Mesothelial cell of epicardium (in vitro differentiated cells): Measurements from ENCODE around the gene LTBP1. TPM values are rescaled to one million over a fixed set of nuclear protein-coding genes. Genes with fewer than 3 reads are reported as not detected.
"Not testable (repeated sequence)": the region's sequence is repeated elsewhere in the genome, so short reads cannot be mapped to it uniquely, and the experiment has no call there.

Experiments used
- DNase-seq, 2 experiments: peaks; one replicate each; pipeline ENCODE4 v3.0.0; 2021; ENCODE audit warnings: low spot score in 2 of 2; ENCODE audit not compliant: unreplicated experiment in 2 of 2
- H3K27ac Mint-ChIP-seq: 2 replicates; pipeline ENCODE4 v1.8.0; 2021; ENCODE audit warnings: mixed read lengths
- H3K27me3 Mint-ChIP-seq: 2 replicates; pipeline ENCODE4 v1.8.0; 2021; ENCODE audit warnings: low read depth, mixed read lengths
- H3K36me3 Mint-ChIP-seq: 2 replicates; pipeline ENCODE4 v1.8.0; 2021; ENCODE audit warnings: mixed read lengths
- H3K4me1 Mint-ChIP-seq: 2 replicates; pipeline ENCODE4 v1.8.0; 2021; ENCODE audit warnings: mixed read lengths
- H3K4me3 Mint-ChIP-seq: 2 replicates; pipeline ENCODE4 v1.8.0; 2021; ENCODE audit warnings: mild to moderate bottlenecking, moderate library complexity, mixed read lengths
- H3K9me3 Mint-ChIP-seq: 2 replicates; pipeline ENCODE4 v1.8.0; 2021; ENCODE audit warnings: mixed read lengths
- CTCF ChIP-seq: fragments of 200-600 bp; sonication (generic); IDR thresholded peaks from one replicate; pipeline ENCODE4 v1.5.0; 2021; ENCODE audit warnings: antibody characterized with exemption; ENCODE audit not compliant: unreplicated experiment
- total RNA-seq: library from RNA; stranded (reverse); gene quantifications from 3 replicates; pipeline ENCODE4 v1.2.1, GENCODE V29; 2021

Gene LTBP1
- total RNA-seq, 1 donor from 2014 or later, result 80.2 TPM

GRCh38 chr2:33168425-33168824 is 221.7 kb downstream of the LTBP1 start:
- no peak for DNase-seq
- Mint-ChIP-seq H3K36me3 (peaks cover 10% of the 10 kb centered on the region), H3K9me3 (peaks cover 6% of the 10 kb centered on the region), H3K27me3 (no peaks in the 10 kb centered on the region), H3K27ac (no peak overlapping the region), H3K4me1 (peaks cover 13% of the 10 kb centered on the region), H3K4me3 (no peak overlapping the region)
- TF ChIP-seq CTCF, result no peak

- Mint-ChIP-seq H3K4me3 (no peak overlapping the region), H3K9me3 (peaks cover 6% of the 10 kb centered on the region), H3K27ac (peak overlapping the region; percentile 18), H3K36me3 (peaks cover 10% of the 10 kb centered on the region), H3K4me1 (peaks cover 13% of the 10 kb centered on the region), H3K27me3 (no peaks in the 10 kb centered on the region)
- no peak for TF ChIP-seq CTCF
- DNase-seq, result no peak
Measured at GRCh38 chr2:33168922-33169321, 222.2 kb downstream of the LTBP1 start.

- H3K9me3 Mint-ChIP-seq, H3K27me3 Mint-ChIP-seq, H3K27ac Mint-ChIP-seq, H3K4me3 Mint-ChIP-seq, H3K36me3 Mint-ChIP-seq, DNase-seq: not testable (repeated sequence)
- peaks cover 11% of the 10 kb centered on the region for H3K4me1 Mint-ChIP-seq
Measured at GRCh38 chr2:33170251-33170650, 223.5 kb downstream of the LTBP1 start.

- H3K4me1 Mint-ChIP-seq, result no peaks in the 10 kb centered on the region
- peaks cover 13% of the 10 kb centered on the region for H3K36me3 Mint-ChIP-seq
- H3K9me3 Mint-ChIP-seq, result peaks cover 6% of the 10 kb centered on the region
- TF ChIP-seq CTCF, result no peak
- H3K27me3 Mint-ChIP-seq, result no peaks in the 10 kb centered on the region
- no peak for DNase-seq
- no peak overlapping the region for H3K27ac Mint-ChIP-seq
- H3K4me3 Mint-ChIP-seq, result no peak overlapping the region
Measured at GRCh38 chr2:33177627-33178026, 230.9 kb downstream of the LTBP1 start.

GRCh38 chr2:33178209-33178608 is 231.5 kb downstream of the LTBP1 start:
- Mint-ChIP-seq H3K9me3 (peaks cover 5% of the 10 kb centered on the region), H3K4me1 (no peaks in the 10 kb centered on the region), H3K4me3 (no peak overlapping the region), H3K27ac (no peak overlapping the region), H3K27me3 (no peaks in the 10 kb centered on the region), H3K36me3 (peaks cover 14% of the 10 kb centered on the region)
- DNase-seq, result no peak
- TF ChIP-seq CTCF, result no peak

GRCh38 chr2:33180915-33181314 is 234.2 kb downstream of the LTBP1 start:
- Mint-ChIP-seq H3K27ac (no peak overlapping the region), H3K4me1 (no peaks in the 10 kb centered on the region), H3K36me3 (peaks cover 16% of the 10 kb centered on the region), H3K9me3 (peaks cover 6% of the 10 kb centered on the region), H3K4me3 (no peak overlapping the region), H3K27me3 (no peaks in the 10 kb centered on the region)
- no peak for TF ChIP-seq CTCF
- no peak for DNase-seq
